HCT116 (cell line): Measurements from ENCODE around the gene TM9SF4. TPM values are rescaled to one million over a fixed set of nuclear protein-coding genes. Genes with fewer than 3 reads are reported as not detected.

Experiments
- ATAC-seq: fragments of 200-7000 bp; cut with Tn5 transposase; 2 replicates; pipeline ENCODE4 v1.9.1; 2020; ENCODE audit warnings: mild to moderate bottlenecking, moderate library complexity
- BruUV-seq: library from RNA; stranded (reverse); fragments of 400-500 nt; replicated peaks from 2 replicates; lab custom pipeline; 2021; lab: Mats Ljungman, UMichigan
- CTCF ChIA-PET: fragments of 300-600 bp; sonication (Branson Sonifier 250); formaldehyde crosslinking; loops from one replicate; lab custom pipeline; 2021; ENCODE audit warnings: antibody characterized with exemption; lab: Charles Lee
- POLR2A ChIA-PET: fragments of 300-600, 350-600 bp; sonication (Branson Sonifier 250); formaldehyde crosslinking; loops from one replicate; lab custom pipeline; 2021; ENCODE audit warnings: antibody characterized with exemption; lab: Charles Lee
- RAD21 ChIA-PET, 2 experiments: fragments of 300-600 bp; sonication (Branson Sonifier 250); formaldehyde crosslinking; loops; one replicate each; lab custom pipeline; 2023; ENCODE audit warnings: low total read pairs in 2 of 2; ENCODE audit not compliant: uncharacterized antibody in 2 of 2, unreplicated experiment in 2 of 2, low non-redundant PET in 1 of 2; lab: Charles Lee
- DNase-seq: peaks from one replicate; pipeline ENCODE4 v3.0.0-alpha.2; 2010; ENCODE audit warnings: low read depth, low spot score
- H2AFZ ChIP-seq: fragments of 200-600 bp; shearing (Covaris generic), sonication (generic); 2 replicates; pipeline ENCODE4 v1.6.1; 2017; ENCODE audit warnings: low read depth, mixed run types, mixed read lengths, antibody characterized with exemption, low read length; ENCODE audit not compliant: poor library complexity, severe bottlenecking
- H3K27ac ChIP-seq: 2 replicates; pipeline ENCODE4 v1.5.1; 2012; ENCODE audit warnings: low read depth, low read length
- H3K27me3 ChIP-seq: fragments of 200-600 bp; sonication (generic); 2 replicates; pipeline ENCODE4 v1.6.1; 2016; ENCODE audit warnings: mixed run types, low read length, mixed read lengths; ENCODE audit not compliant: insufficient read depth
- H3K36me3 ChIP-seq, 2 experiments: fragments of 200-500 bp in 1 of 2; fragments of 200-600 bp in 1 of 2; sonication (Bioruptor generic) in 1 of 2; sonication (generic) in 1 of 2; 2 replicates each; pipeline versions ENCODE4 v1.5.1 to v1.6.1; 2014 to 2016; ENCODE audit warnings: low read length in 2 of 2, inconsistent platforms in 1 of 2, mixed read lengths in 1 of 2, mixed run types in 1 of 2; ENCODE audit not compliant: insufficient read depth in 2 of 2, control insufficient read depth in 1 of 2
- H3K4me1 ChIP-seq, 2 experiments: fragments of 200-600 bp in 1 of 2; sonication (generic) in 1 of 2; 2 replicates each; pipeline versions ENCODE4 v1.5.1 to v1.6.1; 2012 to 2017; ENCODE audit warnings: low read length in 2 of 2, inconsistent platforms in 1 of 2, mild to moderate bottlenecking in 1 of 2, mixed read lengths in 1 of 2, mixed run types in 1 of 2, moderate library complexity in 1 of 2; ENCODE audit not compliant: insufficient read depth in 2 of 2, control insufficient read depth in 1 of 2
- H3K4me2 ChIP-seq: fragments of 200-600 bp; sonication (generic); 2 replicates; pipeline ENCODE4 v1.6.1; 2017; ENCODE audit warnings: mixed run types, low read length, mixed read lengths
- H3K4me3 ChIP-seq, 2 experiments: fragments of 200-600 bp in 1 of 2; sonication (generic) in 1 of 2; replicated peaks in 1 of 2; 2 replicates each; pipeline ENCODE4 v1.5.1; 2011 to 2016; ENCODE audit warnings: low read length in 2 of 2, control low read depth in 1 of 2, low read depth in 1 of 2, mild to moderate bottlenecking in 1 of 2, mixed read lengths in 1 of 2, mixed run types in 1 of 2
- H3K79me2 ChIP-seq: fragments of 200-600 bp; sonication (generic); 2 replicates; pipeline ENCODE4 v1.6.1; 2017; ENCODE audit warnings: mild to moderate bottlenecking, mixed run types, low read length, moderate library complexity, mixed read lengths; ENCODE audit not compliant: insufficient read depth
- H3K9ac ChIP-seq: fragments of 200-600 bp; sonication (generic); 2 replicates; pipeline ENCODE4 v1.6.1; 2016; ENCODE audit warnings: low read length, mixed read lengths
- H3K9me2 ChIP-seq: fragments of 200-600 bp; sonication (generic), shearing (Covaris generic); 2 replicates; pipeline ENCODE4 v1.6.1; 2017; ENCODE audit warnings: mixed run types, mild to moderate bottlenecking, moderate library complexity; ENCODE audit not compliant: insufficient read depth
- H3K9me3 ChIP-seq, 2 experiments: fragments of 200-500 bp in 1 of 2; fragments of 200-600 bp in 1 of 2; sonication (Bioruptor generic) in 1 of 2; sonication (generic) in 1 of 2; 2 replicates each; pipeline ENCODE4 v1.6.1; 2014 to 2017; ENCODE audit warnings: low read length in 2 of 2, mixed read lengths in 2 of 2, inconsistent platforms in 1 of 2, low read depth in 1 of 2, mild to moderate bottlenecking in 1 of 2, mixed run types in 1 of 2, moderate library complexity in 1 of 2; ENCODE audit not compliant: control insufficient read depth in 1 of 2, insufficient read depth in 1 of 2
- H4K20me1 ChIP-seq: fragments of 200-600 bp; sonication (generic), shearing (Covaris generic); 2 replicates; pipeline ENCODE4 v1.6.1; 2017; ENCODE audit warnings: mixed run types, mild to moderate bottlenecking, moderate library complexity; ENCODE audit not compliant: insufficient read depth
- CTCF ChIP-seq, 3 experiments: fragments of 200-600 bp in 1 of 3; sonication (generic) in 1 of 3; IDR thresholded peaks in 2 of 3; conservative IDR thresholded peaks in 1 of 3; 2 replicates each; pipeline ENCODE4 v1.5.1; 2012 to 2017; ENCODE audit warnings: low read depth in 2 of 3, low read length in 2 of 3, antibody characterized with exemption in 1 of 3, borderline replicate concordance in 1 of 3, control low read depth in 1 of 3, mild to moderate bottlenecking in 1 of 3, mixed read lengths in 1 of 3, mixed run types in 1 of 3, moderate library complexity in 1 of 3; ENCODE audit not compliant: insufficient read depth in 1 of 3
- EZH2phosphoT487 ChIP-seq: fragments of 200-600 bp; IDR thresholded peaks from 2 replicates; pipeline ENCODE4 v1.6.1; 2018; ENCODE audit warnings: antibody characterized with exemption, borderline replicate concordance
- POLR2A ChIP-seq: IDR thresholded peaks from 2 replicates; pipeline ENCODE4 v1.7.0; 2011; ENCODE audit warnings: borderline replicate concordance; ENCODE audit not compliant: insufficient read depth, insufficient read length; ENCODE audit errors: extremely low read depth
- POLR2AphosphoS5 ChIP-seq: IDR thresholded peaks from 2 replicates; pipeline ENCODE4 v1.6.1; 2011; ENCODE audit warnings: mild to moderate bottlenecking, low read depth, low read length, moderate library complexity
- REST ChIP-seq: IDR thresholded peaks from 2 replicates; pipeline ENCODE4 v1.6.1; 2012; ENCODE audit warnings: low read depth
- SIN3A ChIP-seq: IDR thresholded peaks from 2 replicates; pipeline ENCODE4 v1.6.1; 2012; ENCODE audit warnings: low read depth
- SRF ChIP-seq: IDR thresholded peaks from 2 replicates; pipeline ENCODE4 v1.6.1; 2012; ENCODE audit warnings: low read depth
- YY1 ChIP-seq: IDR thresholded peaks from 2 replicates; pipeline ENCODE4 v1.6.1; 2011; ENCODE audit warnings: low read length, low read depth, moderate library complexity, mild to moderate bottlenecking; ENCODE audit not compliant: insufficient replicate concordance; ENCODE audit errors: extremely low read depth
- ZNF274 ChIP-seq: fragments of 200-500 bp; sonication (Bioruptor generic); IDR thresholded peaks from 2 replicates; pipeline ENCODE4 v1.6.1; 2014; ENCODE audit warnings: mild to moderate bottlenecking, low read depth, low read length, inconsistent platforms
- intact Hi-C: fragments of 100-400 bp; cut with micrococcal nuclease; formaldehyde crosslinking; loops from 2 replicates; pipeline ENCODE4 v1.10.0; 2022
- total RNA-seq: library from RNA; stranded (reverse); gene quantifications from one replicate; pipeline ENCODE4 v1.2.1, GENCODE V29; 2021; ENCODE audit not compliant: unreplicated experiment

Gene TM9SF4
- total RNA-seq, 1 experiment from 2014 or later = 51.2 TPM

GRCh38 chr20:32124916-32125454 lies 15.5 kb downstream of the TM9SF4 start:
- Histone ChIP-seq H3K4me2 (no peak overlapping the region), H4K20me1 (no peaks in the 10 kb centered on the region; the same call in 1 of the 2 replicates), H3K27me3 (no peaks in the 10 kb centered on the region), H3K4me1 (no peaks in the 10 kb centered on the region), H3K4me3 (no peak overlapping the region), H3K36me3 (no peaks in the 10 kb centered on the region; a peak in 1 of 4 replicates)
- ChIA-PET RAD21 (no interaction called here), CTCF (no interaction called here)
- ATAC-seq = no peak
- intact Hi-C loops = no loop called here
- no TSS peak for BruUV-seq
- TF ChIP-seq EZH2phosphoT487 = no peak
- TF ChIP-seq REST = no peak
- TF ChIP-seq, all 23 proteins: peak for 0
- H3K9me2 ChIP-seq = no peaks in the 10 kb centered on the region
- H3K27ac ChIP-seq = no peak overlapping the region
- H3K9me3 ChIP-seq = no peaks in the 10 kb centered on the region
- H3K79me2 ChIP-seq = peaks cover 72% of the 10 kb centered on the region
- no peak overlapping the region for H2AFZ ChIP-seq
- POLR2A ChIA-PET = no interaction called here
- no peak overlapping the region for H3K9ac ChIP-seq
- no peak for DNase-seq

GRCh38 chr20:32125506-32125905 lies 16.0 kb downstream of the TM9SF4 start:
- Histone ChIP-seq H3K79me2 (peaks cover 72% of the 10 kb centered on the region), H4K20me1 (no peaks in the 10 kb centered on the region; the same call in 1 of the 2 replicates), H3K9me2 (no peaks in the 10 kb centered on the region), H3K4me1 (no peaks in the 10 kb centered on the region), H2AFZ (no peak overlapping the region), H3K36me3 (no peaks in the 10 kb centered on the region; a peak in 1 of 4 replicates), H3K27ac (no peak overlapping the region), H3K9ac (no peak overlapping the region), H3K4me2 (no peak overlapping the region), H3K27me3 (no peaks in the 10 kb centered on the region), H3K4me3 (no peak overlapping the region), H3K9me3 (no peaks in the 10 kb centered on the region)
- RAD21 ChIA-PET = no interaction called here
- POLR2A ChIA-PET = no interaction called here
- TF ChIP-seq CTCF (IDR thresholded peaks at IDR 0.05 in 2 of 3, conservative IDR thresholded peaks at IDR 0.05 in 1 of 3; ENCODE audit: borderline replicate concordance in 1 of 3, insufficient read depth in 1 of 3, low read depth in 2 of 3, low read length in 2 of 3) (no peak), SRF (no peak), POLR2AphosphoS5 (no peak), YY1 (no peak), SIN3A (no peak), POLR2A (no peak), ZNF274 (no peak)
- DNase-seq (no peak), ATAC-seq (no peak)
- intact Hi-C loops = no loop called here
- CTCF ChIA-PET = no interaction called here
- BruUV-seq = no TSS peak
